Measurements from ENCODE around the gene CENPL. TPM values are rescaled to one million over a fixed set of nuclear protein-coding genes. Genes with fewer than 3 reads are reported as not detected.

Gene CENPL
- total RNA-seq, 1 experiment from 2014 or later = 28.7 TPM

DNA sequence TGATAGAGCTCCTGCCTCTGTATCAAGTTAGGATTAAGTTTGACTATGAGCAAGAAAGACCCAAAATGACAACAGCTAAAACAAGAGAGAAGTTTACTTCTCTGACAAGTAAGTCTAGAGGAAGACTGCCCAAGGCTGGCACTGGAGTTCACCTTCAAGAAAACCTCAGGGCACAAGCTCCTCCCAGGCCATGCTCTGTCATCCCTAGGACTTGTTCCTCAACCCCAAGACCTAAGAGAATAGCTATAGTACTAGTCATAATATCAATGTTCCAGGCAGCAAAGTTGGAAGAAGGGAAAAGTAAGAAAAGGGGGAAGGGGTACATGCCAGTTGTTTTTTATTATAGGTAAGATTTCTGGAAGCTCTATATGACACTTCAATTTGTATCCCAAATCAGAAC, 26.6 kb downstream of the CENPL start:
- ATAC-seq = no peak
- Histone ChIP-seq H3K36me3 (ENCODE audit: control insufficient read depth, insufficient read depth, low read length) (peaks cover 8% of the 10 kb centered on the region; the same call in 1 of the 2 replicates), H3K4me3 (ENCODE audit: low read depth in 2 of 2, low read length in 2 of 2) (no peak overlapping the region), H3K4me1 (ENCODE audit: control insufficient read depth, insufficient read depth, low read length) (no peaks in the 10 kb centered on the region), H3K27ac (ENCODE audit: low read length) (no peak overlapping the region), H3K9me3 (ENCODE audit: control insufficient read depth, insufficient read depth, low read depth, low read length) (no peaks in the 10 kb centered on the region), H3K27me3 (ENCODE audit: control insufficient read depth, insufficient read depth, low read length) (no peaks in the 10 kb centered on the region)
- in situ Hi-C loops (cut with HindIII; ENCODE audit: low pct_unique_long_range_greater_than_20kb, low sequenced_read_pairs) = no loop called here
- CTCF ChIA-PET = interaction anchor here (0.6 kb wide), 1 partner anchor 380 kb away, joined by 6 read pairs; no protein-coding TSS in a partner anchor
- DNase-seq (ENCODE audit: low read depth, low spot score) = no peak
- TF ChIP-seq, protein P1, sequence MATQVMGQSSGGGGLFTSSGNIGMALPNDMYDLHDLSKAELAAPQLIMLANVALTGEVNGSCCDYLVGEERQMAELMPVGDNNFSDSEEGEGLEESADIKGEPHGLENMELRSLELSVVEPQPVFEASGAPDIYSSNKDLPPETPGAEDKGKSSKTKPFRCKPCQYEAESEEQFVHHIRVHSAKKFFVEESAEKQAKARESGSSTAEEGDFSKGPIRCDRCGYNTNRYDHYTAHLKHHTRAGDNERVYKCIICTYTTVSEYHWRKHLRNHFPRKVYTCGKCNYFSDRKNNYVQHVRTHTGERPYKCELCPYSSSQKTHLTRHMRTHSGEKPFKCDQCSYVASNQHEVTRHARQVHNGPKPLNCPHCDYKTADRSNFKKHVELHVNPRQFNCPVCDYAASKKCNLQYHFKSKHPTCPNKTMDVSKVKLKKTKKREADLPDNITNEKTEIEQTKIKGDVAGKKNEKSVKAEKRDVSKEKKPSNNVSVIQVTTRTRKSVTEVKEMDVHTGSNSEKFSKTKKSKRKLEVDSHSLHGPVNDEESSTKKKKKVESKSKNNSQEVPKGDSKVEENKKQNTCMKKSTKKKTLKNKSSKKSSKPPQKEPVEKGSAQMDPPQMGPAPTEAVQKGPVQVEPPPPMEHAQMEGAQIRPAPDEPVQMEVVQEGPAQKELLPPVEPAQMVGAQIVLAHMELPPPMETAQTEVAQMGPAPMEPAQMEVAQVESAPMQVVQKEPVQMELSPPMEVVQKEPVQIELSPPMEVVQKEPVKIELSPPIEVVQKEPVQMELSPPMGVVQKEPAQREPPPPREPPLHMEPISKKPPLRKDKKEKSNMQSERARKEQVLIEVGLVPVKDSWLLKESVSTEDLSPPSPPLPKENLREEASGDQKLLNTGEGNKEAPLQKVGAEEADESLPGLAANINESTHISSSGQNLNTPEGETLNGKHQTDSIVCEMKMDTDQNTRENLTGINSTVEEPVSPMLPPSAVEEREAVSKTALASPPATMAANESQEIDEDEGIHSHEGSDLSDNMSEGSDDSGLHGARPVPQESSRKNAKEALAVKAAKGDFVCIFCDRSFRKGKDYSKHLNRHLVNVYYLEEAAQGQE (IDR thresholded peaks at IDR 0.05; ENCODE audit: insufficient read depth in 1 of 2, low read depth in 2 of 2, low read length in 1 of 2) = no peak
- no peak for TF ChIP-seq SIN3A (IDR thresholded peaks at IDR 0.05; ENCODE audit: borderline replicate concordance, insufficient read depth, low read depth, low read length)
- TF ChIP-seq POLR2AphosphoS5 (IDR thresholded peaks at IDR 0.05; ENCODE audit: low read depth, low read length) = no peak
- no peak for TF ChIP-seq TCF7L2 (IDR thresholded peaks at IDR 0.05; ENCODE audit: low read depth, low read length)
- TF ChIP-seq CTCF (IDR thresholded peaks at IDR 0.05) = no peak
- POLR2A ChIA-PET = no interaction called here
- BruUV-seq (replicated peaks) = no TSS peak
- intact Hi-C loops (cut with micrococcal nuclease; ENCODE audit: unreplicated experiment) = no loop called here

GRCh38 chr1:173789841-173790240, 34.8 kb downstream of the CENPL start:
- Histone ChIP-seq H3K9me3 (ENCODE audit: control insufficient read depth, insufficient read depth, low read depth, low read length) (no peaks in the 10 kb centered on the region), H3K4me1 (ENCODE audit: control insufficient read depth, insufficient read depth, low read length) (no peaks in the 10 kb centered on the region), H3K27me3 (ENCODE audit: control insufficient read depth, insufficient read depth, low read length) (no peaks in the 10 kb centered on the region), H3K4me3 (ENCODE audit: low read depth in 2 of 2, low read length in 2 of 2) (no peak overlapping the region), H3K27ac (ENCODE audit: low read length) (no peak overlapping the region), H3K36me3 (ENCODE audit: control insufficient read depth, insufficient read depth, low read length) (peaks cover 7% of the 10 kb centered on the region)
- in situ Hi-C loops (cut with HindIII; ENCODE audit: low pct_unique_long_range_greater_than_20kb, low sequenced_read_pairs) = no loop called here
- DNase-seq (ENCODE audit: low read depth, low spot score) (no peak), ATAC-seq (no peak)
- ChIA-PET CTCF (no interaction called here), POLR2A (no interaction called here)
- TF ChIP-seq POLR2AphosphoS5 (IDR thresholded peaks at IDR 0.05; ENCODE audit: low read depth, low read length) (no peak), CTCF (IDR thresholded peaks at IDR 0.05) (no peak), SIN3A (IDR thresholded peaks at IDR 0.05; ENCODE audit: borderline replicate concordance, insufficient read depth, low read depth, low read length) (no peak), TCF7L2 (IDR thresholded peaks at IDR 0.05; ENCODE audit: low read depth, low read length) (no peak)
- TF ChIP-seq, protein P1 (IDR thresholded peaks at IDR 0.05; ENCODE audit: insufficient read depth in 1 of 2, low read depth in 2 of 2, low read length in 1 of 2) = no peak
- intact Hi-C loops (cut with micrococcal nuclease; ENCODE audit: unreplicated experiment) = no loop called here
- no TSS peak for BruUV-seq (replicated peaks)
